Measurements from ENCODE around the gene STK11IP. TPM values are rescaled to one million over a fixed set of nuclear protein-coding genes. Genes with fewer than 3 reads are reported as not detected.

STK11IP gene
- total RNA-seq, 1 donor = 11.7 TPM

- DNase-seq (ENCODE audit: low read depth) = no peak
- H3K4me3 ChIP-seq (ENCODE audit: low read depth, low read length) = no peak overlapping the region
- TF ChIP-seq CTCF (IDR thresholded peaks at IDR 0.05; ENCODE audit: insufficient read depth, low read length) = no peak
Observed at GRCh38 chr2:219591091-219591490, 6.6 kb upstream of the STK11IP start.

DNA sequence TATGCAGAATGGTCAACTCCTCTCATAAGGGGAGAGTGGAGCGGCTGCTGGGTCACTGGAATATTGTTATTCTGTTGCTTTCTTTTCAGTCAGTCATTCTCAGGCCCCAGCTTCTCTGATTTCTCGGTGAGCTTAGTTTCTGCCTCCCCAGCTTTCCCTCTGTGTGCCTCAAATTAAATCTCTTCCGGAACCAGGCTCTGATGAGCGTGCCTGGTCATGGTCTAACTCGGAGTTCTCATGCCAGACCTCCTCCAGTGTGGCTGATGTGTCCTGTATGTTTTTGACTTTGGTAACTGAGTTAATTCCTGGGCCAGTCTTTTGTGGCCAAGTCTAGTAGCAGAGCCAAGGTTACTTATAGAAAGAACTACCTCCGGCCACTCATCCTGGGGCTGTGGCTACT is 4.9 kb upstream of the STK11IP start:
- TF ChIP-seq CTCF (IDR thresholded peaks at IDR 0.05; ENCODE audit: insufficient read depth, low read length) = no peak

GRCh38 chr2:219593154-219593553 is 4.5 kb upstream of the STK11IP start:
- no peak overlapping the region for H3K4me3 ChIP-seq (ENCODE audit: low read depth, low read length)
- no peak for TF ChIP-seq CTCF (IDR thresholded peaks at IDR 0.05; ENCODE audit: insufficient read depth, low read length)
- DNase-seq (ENCODE audit: low read depth) = no peak

More for the DNA sequence above, 4.9 kb upstream of the STK11IP start:
- no peak for DNase-seq (ENCODE audit: low read depth)
- no peak overlapping the region for H3K4me3 ChIP-seq (ENCODE audit: low read depth, low read length)

DNA sequence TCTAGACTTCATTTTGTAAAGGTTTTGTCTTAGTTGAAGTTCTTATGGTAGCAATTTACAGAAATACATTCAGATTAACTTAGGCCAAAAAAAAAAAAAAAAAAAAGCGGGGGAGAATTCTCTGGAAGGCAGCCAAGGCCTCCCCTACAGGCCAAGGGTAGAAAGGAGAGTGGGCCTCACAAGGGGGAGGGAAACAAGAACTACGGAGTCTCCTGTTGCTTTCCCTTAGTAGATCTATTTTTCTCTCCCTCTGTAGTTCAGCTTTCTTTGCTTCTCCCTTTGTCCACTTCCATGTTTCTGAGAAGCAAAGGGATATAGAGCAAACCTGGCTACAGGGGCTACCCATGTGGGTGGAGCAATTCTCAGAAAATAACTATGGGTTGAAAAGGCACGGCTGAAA is 2.4 kb upstream of the STK11IP start:
- no peak overlapping the region for H3K4me3 ChIP-seq (ENCODE audit: low read depth, low read length)
- DNase-seq (ENCODE audit: low read depth) = no peak
- TF ChIP-seq CTCF (IDR thresholded peaks at IDR 0.05; ENCODE audit: insufficient read depth, low read length) = peak; percentile 13

GRCh38 chr2:219596954-219597551 is 604 bp upstream of the STK11IP start:
- peak overlapping the region; percentile 96 for H3K4me3 ChIP-seq (ENCODE audit: low read depth, low read length)
- no peak for TF ChIP-seq CTCF (IDR thresholded peaks at IDR 0.05; ENCODE audit: insufficient read depth, low read length)
- peak; percentile 38 for DNase-seq (ENCODE audit: low read depth)

GRCh38 chr2:219598308-219599078 is 836 bp downstream of the STK11IP start:
- TF ChIP-seq CTCF (IDR thresholded peaks at IDR 0.05; ENCODE audit: insufficient read depth, low read length) = no peak
- DNase-seq (ENCODE audit: low read depth) = peak; percentile 21
- peak overlapping the region; percentile 96 for H3K4me3 ChIP-seq (ENCODE audit: low read depth, low read length)

Data from fibroblast of the aortic adventitia (primary cell).